Natural killer cell (primary cell): ENCODE results near the gene ACSS1. TPM values are rescaled to one million over a fixed set of nuclear protein-coding genes. Genes with fewer than 3 reads are reported as not detected.

Experiments used
- ATAC-seq, 3 donors: fragments of 150-1000 bp in 2 of 3; fragments of 200-7000 bp in 1 of 3; cut with Tn5 transposase; 1 replicate in 1 of 3; 2 replicates in 2 of 3; pipeline ENCODE4 v1.10.0; 2021; ENCODE audit warnings: mild to moderate bottlenecking in 2 of 3, moderate library complexity in 2 of 3
- DNase-seq, 2 donors: peaks; one replicate each; pipeline versions ENCODE4 v3.0.0 to v3.0.0-alpha.2; 2013 to 2021; ENCODE audit warnings: mixed read lengths in 1 of 2
- H3K27ac ChIP-seq: one replicate; pipeline ENCODE4 v1.5.1; 2013; ENCODE audit warnings: mild to moderate bottlenecking, low read length
- H3K27me3 ChIP-seq: one replicate; pipeline ENCODE4 v1.6.1; 2013; ENCODE audit warnings: low read length; ENCODE audit not compliant: control insufficient read depth, insufficient read depth
- H3K36me3 ChIP-seq: one replicate; pipeline ENCODE4 v1.6.1; 2013; ENCODE audit warnings: low read length; ENCODE audit not compliant: control insufficient read depth, insufficient read depth
- H3K4me1 ChIP-seq: one replicate; pipeline ENCODE4 v1.6.1; 2013; ENCODE audit warnings: low read length; ENCODE audit not compliant: control insufficient read depth, insufficient read depth
- H3K4me3 ChIP-seq: one replicate; pipeline ENCODE4 v1.5.1; 2013; ENCODE audit warnings: low read length
- H3K9me3 ChIP-seq: one replicate; pipeline ENCODE4 v1.6.1; 2013; ENCODE audit warnings: low read length; ENCODE audit not compliant: control insufficient read depth, insufficient read depth
- H3K27ac Mint-ChIP-seq, 2 donors: one replicate each; pipeline ENCODE4 v1.8.0; 2022; ENCODE audit warnings: mild to moderate bottlenecking in 2 of 2, mixed read lengths in 2 of 2, moderate library complexity in 1 of 2
- H3K27me3 Mint-ChIP-seq, 2 donors: one replicate each; pipeline ENCODE4 v1.8.0; 2022; ENCODE audit warnings: low read depth in 2 of 2, mixed read lengths in 2 of 2
- H3K36me3 Mint-ChIP-seq: one replicate; pipeline ENCODE4 v1.8.0; 2022; ENCODE audit warnings: mixed read lengths
- H3K4me1 Mint-ChIP-seq, 2 donors: one replicate each; pipeline ENCODE4 v1.8.0; 2022; ENCODE audit warnings: mixed read lengths in 2 of 2
- H3K4me3 Mint-ChIP-seq: one replicate; pipeline ENCODE4 v1.8.0; 2022; ENCODE audit warnings: mild to moderate bottlenecking, moderate library complexity, mixed read lengths
- H3K9me3 Mint-ChIP-seq, 2 donors: one replicate each; pipeline ENCODE4 v1.8.0; 2022; ENCODE audit warnings: mixed read lengths in 2 of 2
- WGBS: methylation state at CpG from one replicate; pipeline ENCODE4 v1.1.7; 2013; ENCODE audit warnings: missing lambda C conversion rate; ENCODE audit not compliant: insufficient coverage; 5-methylcytosine and 5-hydroxymethylcytosine counted together
- intact Hi-C: fragments of 100-400 bp; cut with micrococcal nuclease; formaldehyde crosslinking; loops from one replicate; pipeline ENCODE4 v1.14.2; 2022
- total RNA-seq, 4 donors: library from RNA; stranded (reverse); fragments of 120-200 nt in 1 of 4; gene quantifications; one replicate each; pipeline versions ENCODE4 v1.2.3 to v1.2.4, GENCODE V29; 2013 to 2022
- TF ChIP-seq, protein P1 (sequence below): fragments of 200-600 bp; IDR thresholded peaks from one replicate; pipeline ENCODE4 v1.8.0; 2022; ENCODE audit warnings: antibody characterized with exemption

ACSS1 gene
- total RNA-seq, 3 donors from 2014 or later (not counting 1 experiment from before 2014, with no cell fraction given) = 46.3 to 67.4 (median 57.4) TPM

GRCh38 chr20:24958506-24959385 lies 99.2 kb downstream of the ACSS1 start:
- TF ChIP-seq, protein P1, sequence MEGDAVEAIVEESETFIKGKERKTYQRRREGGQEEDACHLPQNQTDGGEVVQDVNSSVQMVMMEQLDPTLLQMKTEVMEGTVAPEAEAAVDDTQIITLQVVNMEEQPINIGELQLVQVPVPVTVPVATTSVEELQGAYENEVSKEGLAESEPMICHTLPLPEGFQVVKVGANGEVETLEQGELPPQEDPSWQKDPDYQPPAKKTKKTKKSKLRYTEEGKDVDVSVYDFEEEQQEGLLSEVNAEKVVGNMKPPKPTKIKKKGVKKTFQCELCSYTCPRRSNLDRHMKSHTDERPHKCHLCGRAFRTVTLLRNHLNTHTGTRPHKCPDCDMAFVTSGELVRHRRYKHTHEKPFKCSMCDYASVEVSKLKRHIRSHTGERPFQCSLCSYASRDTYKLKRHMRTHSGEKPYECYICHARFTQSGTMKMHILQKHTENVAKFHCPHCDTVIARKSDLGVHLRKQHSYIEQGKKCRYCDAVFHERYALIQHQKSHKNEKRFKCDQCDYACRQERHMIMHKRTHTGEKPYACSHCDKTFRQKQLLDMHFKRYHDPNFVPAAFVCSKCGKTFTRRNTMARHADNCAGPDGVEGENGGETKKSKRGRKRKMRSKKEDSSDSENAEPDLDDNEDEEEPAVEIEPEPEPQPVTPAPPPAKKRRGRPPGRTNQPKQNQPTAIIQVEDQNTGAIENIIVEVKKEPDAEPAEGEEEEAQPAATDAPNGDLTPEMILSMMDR = no peak
- Mint-ChIP-seq H3K4me1 (peaks cover 91 to 94% of the 10 kb centered on the region in 2 donors), H3K27ac (peak overlapping the region; percentile 98 to 100), H3K36me3 (peaks cover 17% of the 10 kb centered on the region), H3K4me3 (peak overlapping the region; percentile 84), H3K9me3 (no peaks in the 10 kb centered on the region), H3K27me3 (no peaks in the 10 kb centered on the region)
- Histone ChIP-seq H3K36me3 (peaks cover 79% of the 10 kb centered on the region), H3K9me3 (no peaks in the 10 kb centered on the region), H3K27me3 (no peaks in the 10 kb centered on the region), H3K4me3 (no peak overlapping the region), H3K4me1 (peaks cover 92% of the 10 kb centered on the region), H3K27ac (peak overlapping the region; percentile 99)
- ATAC-seq (no peak), DNase-seq (peak in 1 of 2 donors; percentile 25)
- WGBS = 59% methylated on average over 16 of the region's 20 CpGs
- intact Hi-C loops = loop anchor here (10.0 kb wide), 3 partner anchors 814 to 1594 kb away; partner anchors contain the start of gene GZF1

- H3K27me3 ChIP-seq = no peaks in the 10 kb centered on the region
- Mint-ChIP-seq H3K4me1 (peaks cover 90 to 94% of the 10 kb centered on the region in 2 donors), H3K27me3 (no peaks in the 10 kb centered on the region), H3K36me3 (peaks cover 6% of the 10 kb centered on the region), H3K27ac (peak overlapping the region; percentile 98 to 100), H3K4me3 (peak overlapping the region; percentile 61), H3K9me3 (no peaks in the 10 kb centered on the region)
- ATAC-seq (no peak), DNase-seq (peak in 1 of 2 donors; percentile 17)
- intact Hi-C loops = loop anchor here (10.0 kb wide), 3 partner anchors 813 to 1593 kb away; partner anchors contain the start of gene GZF1
- no peak overlapping the region for H3K4me3 ChIP-seq
- TF ChIP-seq, protein P1 = no peak
- H3K9me3 ChIP-seq = no peaks in the 10 kb centered on the region
- 92% methylated on average over 18 of the region's 18 CpGs for WGBS
- H3K4me1 ChIP-seq = peaks cover 92% of the 10 kb centered on the region
- H3K36me3 ChIP-seq = peaks cover 79% of the 10 kb centered on the region
- peak overlapping the region; percentile 99 for H3K27ac ChIP-seq
Measured at GRCh38 chr20:24957326-24958016, 100.5 kb downstream of the ACSS1 start.

Other genes with a start within 250 kb of the ACSS1 start
- 100 to 1,000 TPM; 590 to 700 (median 619) TPM for gene CST7, start 108.9 kb downstream of the ACSS1 start, total RNA-seq
- 100 to 1,000 TPM; 205 to 212 (median 207) TPM for gene APMAP, start 65.4 kb downstream of the ACSS1 start, total RNA-seq
- not detected for gene VSX1, start 24.0 kb upstream of the ACSS1 start, total RNA-seq
- 10 to 100 TPM; 36.4 to 43.1 (median 41.4) TPM for gene ENTPD6, start 137.6 kb upstream of the ACSS1 start, total RNA-seq
- 10 to 100 TPM; 39.4 to 55.4 (median 47.0) TPM for gene PYGB, start 189.9 kb upstream of the ACSS1 start, total RNA-seq